RWPE1 (cell line): Measurements from ENCODE around the gene C12orf50.
"Not testable (repeated sequence)": the region's sequence is repeated elsewhere in the genome, so short reads cannot be mapped to it uniquely, and the experiment has no call there.

Source experiments
- CTCF ChIA-PET: fragments of 350-600 bp; sonication (Branson Sonifier 250); formaldehyde crosslinking; extraction: SDS; loops from one replicate; lab custom pipeline; 2021; lab: Yijun Ruan, JAX
- POLR2A ChIA-PET: fragments of 400-600 bp; formaldehyde crosslinking; extraction: SDS; loops from one replicate; lab custom pipeline; 2020; ENCODE audit warnings: antibody characterized with exemption; ENCODE audit not compliant: low non-redundant PET; lab: Yijun Ruan, JAX
- DNase-seq: peaks from one replicate; pipeline ENCODE4 v3.0.0; 2012; ENCODE audit warnings: low spot score
- H3K27ac ChIP-seq: fragments of 450-650 bp; 2 replicates; pipeline ENCODE4 v1.5.1; 2017
- TF ChIP-seq, protein P1 (sequence below): fragments of 450-650 bp; conservative IDR thresholded peaks from 2 replicates; pipeline ENCODE4 v1.5.1; 2017; ENCODE audit warnings: low read depth, mild to moderate bottlenecking

C12orf50 gene

DNA sequence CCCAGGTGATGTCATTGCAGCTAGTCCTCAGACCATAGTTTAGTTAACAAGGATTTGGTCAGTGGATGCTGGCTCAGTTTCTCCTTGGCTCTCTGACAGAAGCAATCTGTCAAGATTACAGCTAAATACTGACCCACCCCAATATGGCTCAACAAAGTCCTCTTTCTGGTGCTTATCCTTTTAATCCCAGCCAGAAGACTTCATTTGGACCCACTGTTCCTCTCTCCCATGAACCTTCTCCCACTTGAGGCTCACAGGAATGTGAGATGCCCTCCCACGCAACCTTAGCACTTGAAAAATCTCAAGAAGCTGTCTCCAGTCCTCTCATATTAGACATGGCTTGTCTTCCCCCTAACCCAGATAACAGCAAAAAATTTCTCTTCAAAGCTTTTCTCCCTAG, 47.7 kb downstream of the C12orf50 start:
- ChIA-PET CTCF (interaction anchor here (0.6 kb wide), 1 partner anchor 708 kb away, joined by 10 read pairs; no protein-coding TSS in a partner anchor), POLR2A (no interaction called here)
- no peak overlapping the region for H3K27ac ChIP-seq
- TF ChIP-seq, protein P1, sequence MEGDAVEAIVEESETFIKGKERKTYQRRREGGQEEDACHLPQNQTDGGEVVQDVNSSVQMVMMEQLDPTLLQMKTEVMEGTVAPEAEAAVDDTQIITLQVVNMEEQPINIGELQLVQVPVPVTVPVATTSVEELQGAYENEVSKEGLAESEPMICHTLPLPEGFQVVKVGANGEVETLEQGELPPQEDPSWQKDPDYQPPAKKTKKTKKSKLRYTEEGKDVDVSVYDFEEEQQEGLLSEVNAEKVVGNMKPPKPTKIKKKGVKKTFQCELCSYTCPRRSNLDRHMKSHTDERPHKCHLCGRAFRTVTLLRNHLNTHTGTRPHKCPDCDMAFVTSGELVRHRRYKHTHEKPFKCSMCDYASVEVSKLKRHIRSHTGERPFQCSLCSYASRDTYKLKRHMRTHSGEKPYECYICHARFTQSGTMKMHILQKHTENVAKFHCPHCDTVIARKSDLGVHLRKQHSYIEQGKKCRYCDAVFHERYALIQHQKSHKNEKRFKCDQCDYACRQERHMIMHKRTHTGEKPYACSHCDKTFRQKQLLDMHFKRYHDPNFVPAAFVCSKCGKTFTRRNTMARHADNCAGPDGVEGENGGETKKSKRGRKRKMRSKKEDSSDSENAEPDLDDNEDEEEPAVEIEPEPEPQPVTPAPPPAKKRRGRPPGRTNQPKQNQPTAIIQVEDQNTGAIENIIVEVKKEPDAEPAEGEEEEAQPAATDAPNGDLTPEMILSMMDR: no peak
- DNase-seq: no peak

DNA sequence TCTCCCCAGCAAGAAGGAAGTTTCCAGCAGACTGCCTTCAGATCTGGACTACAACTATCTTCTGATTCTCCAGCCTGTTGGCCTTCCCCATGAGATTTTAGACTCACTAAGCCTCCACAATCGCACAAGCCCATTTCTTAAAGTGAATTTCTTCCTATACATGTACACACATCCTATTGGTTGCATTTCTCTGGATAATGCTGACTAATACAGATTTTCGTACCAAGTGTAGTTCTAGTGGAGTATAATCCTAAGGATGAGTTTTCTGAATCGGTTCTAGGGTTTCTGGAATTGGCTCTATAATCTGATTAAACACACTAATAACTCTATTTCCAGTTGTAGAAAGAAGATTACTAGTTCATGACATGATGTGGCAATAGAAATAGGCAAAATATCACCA, 53.3 kb downstream of the C12orf50 start:
- CTCF ChIA-PET: no interaction called here
- H3K27ac ChIP-seq: no peak overlapping the region
- DNase-seq: no peak
- TF ChIP-seq, protein P1: no peak
- POLR2A ChIA-PET: no interaction called here

DNA sequence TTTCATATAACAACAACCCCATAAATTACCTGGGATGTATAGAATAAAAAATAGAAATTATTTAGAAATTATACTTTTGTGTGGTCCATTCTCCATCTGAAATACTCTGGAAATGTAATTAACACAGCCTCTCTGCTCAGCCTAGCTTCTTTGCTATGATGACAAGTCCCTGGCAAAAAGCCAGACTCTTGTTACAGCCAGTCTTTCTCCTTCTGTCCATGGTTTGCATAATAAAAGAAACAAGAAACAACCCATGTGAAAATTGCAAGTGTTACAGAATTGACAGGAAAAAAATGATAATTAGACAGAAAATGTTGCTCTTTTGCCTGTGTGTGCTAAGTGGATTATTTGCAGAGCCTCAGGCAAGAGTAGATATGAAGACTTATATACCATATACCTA, 61.3 kb downstream of the C12orf50 start:
- CTCF ChIA-PET: no interaction called here
- POLR2A ChIA-PET: no interaction called here
- no peak for DNase-seq
- TF ChIP-seq, protein P1: no peak
- no peak overlapping the region for H3K27ac ChIP-seq

DNA sequence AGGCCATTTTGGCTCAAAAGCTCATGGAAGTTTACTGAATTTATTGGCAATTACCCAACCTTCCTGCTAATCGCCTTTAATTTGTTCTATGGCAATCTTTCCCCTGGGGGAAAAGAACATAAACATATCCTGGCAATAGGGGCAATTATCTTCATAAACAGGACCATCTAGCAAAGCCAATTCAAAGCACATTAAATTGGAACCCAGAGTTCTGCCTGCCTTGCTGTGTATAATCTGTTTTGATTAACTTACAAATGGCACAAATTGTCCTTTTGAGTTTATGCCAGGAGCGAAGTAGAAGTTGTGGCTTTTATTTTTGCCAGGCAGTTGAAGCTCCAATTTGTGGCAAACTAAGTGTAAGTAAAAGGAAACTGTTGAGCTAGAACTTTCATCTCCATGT, 68.6 kb downstream of the C12orf50 start:
- no peak for DNase-seq
- ChIA-PET CTCF (no interaction called here), POLR2A (no interaction called here)
- H3K27ac ChIP-seq: no peak overlapping the region
- TF ChIP-seq, protein P1: no peak

DNA sequence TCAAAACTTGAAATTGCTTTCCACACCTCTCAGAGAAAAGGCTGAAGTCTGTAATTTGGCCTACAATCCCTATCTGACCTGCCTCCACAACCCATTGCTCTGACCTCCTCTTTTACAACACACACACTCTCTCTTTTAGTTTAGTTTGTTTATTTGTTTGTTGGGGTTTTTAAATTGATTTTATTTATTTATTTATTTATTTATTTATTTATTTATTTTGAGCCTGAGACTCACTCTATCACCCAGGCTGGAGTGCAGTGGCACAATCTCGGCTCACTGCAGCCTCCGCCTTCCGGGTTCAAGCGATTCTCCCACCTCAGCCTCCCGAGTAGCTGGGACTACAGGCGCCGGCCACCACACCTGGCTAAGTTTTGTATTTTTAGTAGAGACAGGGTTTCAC, 75.2 kb downstream of the C12orf50 start:
- CTCF ChIA-PET, H3K27ac ChIP-seq, DNase-seq, POLR2A ChIA-PET: not testable (repeated sequence)

DNA sequence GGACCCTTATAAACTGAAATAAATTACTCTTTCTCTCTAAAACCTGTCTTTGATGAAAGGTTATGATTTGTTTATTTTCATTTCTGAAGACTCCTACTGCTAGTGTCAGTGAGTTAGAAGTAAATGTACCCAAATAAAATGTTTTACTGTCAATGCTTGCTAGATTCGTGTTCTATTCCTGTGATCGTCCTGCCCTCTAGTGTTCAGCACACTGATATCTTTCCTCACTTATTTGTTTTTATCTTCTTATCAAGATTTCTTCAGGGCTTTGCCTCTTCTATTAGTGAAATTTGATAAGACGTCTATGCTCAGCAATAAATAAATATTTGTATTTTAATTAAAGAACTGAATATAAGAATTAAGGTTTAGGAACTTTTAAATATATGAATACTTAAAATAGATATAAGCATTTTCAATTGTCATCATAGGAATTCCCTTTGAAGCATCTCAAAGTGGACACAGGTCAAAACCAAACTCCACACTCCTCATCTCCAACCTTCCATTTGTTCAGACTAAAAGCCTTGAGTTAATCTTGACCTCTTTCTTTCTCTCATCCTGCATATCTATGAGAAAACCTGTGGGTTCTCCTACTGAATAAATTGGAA, 75.8 kb downstream of the C12orf50 start:
- DNase-seq: peak; percentile 34
- ChIA-PET POLR2A (no interaction called here), CTCF (interaction anchor here (0.6 kb wide), 2 partner anchors 85 to 686 kb away, joined by 3 read pairs; no protein-coding TSS in a partner anchor)
- no peak overlapping the region for H3K27ac ChIP-seq
- TF ChIP-seq, protein P1: peak; percentile 61

DNA sequence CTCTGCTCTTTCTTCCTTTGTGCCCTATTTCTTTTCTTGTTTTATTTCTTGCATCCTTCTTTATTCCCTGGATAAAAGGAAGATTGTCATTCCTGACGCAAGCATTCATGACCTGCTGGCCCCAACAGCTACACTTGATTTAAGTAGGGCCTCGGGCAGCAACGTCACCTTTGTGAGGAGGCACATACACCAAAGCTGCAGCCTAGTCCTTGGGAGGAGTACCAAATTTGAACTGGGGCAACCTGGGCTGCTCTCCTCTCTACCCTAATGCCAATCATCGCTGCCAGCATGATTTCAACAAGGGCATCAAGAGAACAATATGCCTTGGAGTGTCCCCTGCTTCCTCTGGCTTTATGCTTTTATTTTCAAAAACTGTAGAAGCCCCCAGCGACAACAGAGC, 76.4 kb downstream of the C12orf50 start:
- no peak overlapping the region for H3K27ac ChIP-seq
- POLR2A ChIA-PET: no interaction called here
- CTCF ChIA-PET: interaction anchor here (0.6 kb wide), 3 partner anchors 85 to 685 kb away, joined by 3 read pairs; no protein-coding TSS in a partner anchor
- no peak for DNase-seq
- TF ChIP-seq, protein P1: no peak
